PC-3 (cell line): Measurements from ENCODE around the gene TMOD4. TPM values are rescaled to one million over a fixed set of nuclear protein-coding genes. Genes with fewer than 3 reads are reported as not detected.
A peak's percentile ranks its signal among the peaks of the same experiment; 100 is the strongest.

Experiments
- ATAC-seq: fragments of 200-7000 bp; cut with Tn5 transposase; 2 replicates; pipeline ENCODE4 v1.9.1; 2020; ENCODE audit warnings: mild to moderate bottlenecking, moderate library complexity
- BruUV-seq: library from RNA; stranded (reverse); fragments of 400-500 nt; replicated peaks from 2 replicates; lab custom pipeline; 2021; lab: Mats Ljungman, UMichigan
- CTCF ChIA-PET: fragments of 300-600 bp; sonication (Branson Sonifier 250); formaldehyde crosslinking; loops from one replicate; lab custom pipeline; 2022; ENCODE audit warnings: antibody characterized with exemption; lab: Charles Lee
- POLR2A ChIA-PET: fragments of 300-600 bp; sonication (Branson Sonifier 250); formaldehyde crosslinking; loops from one replicate; lab custom pipeline; 2022; ENCODE audit warnings: antibody characterized with exemption; ENCODE audit not compliant: unreplicated experiment; lab: Charles Lee
- DNase-seq: peaks from one replicate; pipeline ENCODE4 v3.0.0-alpha.2; 2015
- H2AFZ ChIP-seq: fragments of 300-600 bp; sonication (generic); 2 replicates; pipeline ENCODE4 v1.6.0; 2016; ENCODE audit warnings: antibody characterized with exemption, low read length
- H3F3A ChIP-seq: fragments of 300-600 bp; sonication (generic); one replicate; pipeline ENCODE4 v1.6.0; 2017; ENCODE audit warnings: antibody characterized with exemption, low read length, control low read depth, mild to moderate bottlenecking; ENCODE audit not compliant: unreplicated experiment
- H3K27ac ChIP-seq: fragments of 300-600 bp; sonication (generic); 2 replicates; pipeline ENCODE4 v1.5.1; 2016; ENCODE audit warnings: mild to moderate bottlenecking, low read length
- H3K27me3 ChIP-seq: fragments of 300-600 bp; sonication (generic); 2 replicates; pipeline ENCODE4 v1.6.1; 2016; ENCODE audit warnings: low read length, mixed read lengths
- H3K36me3 ChIP-seq: fragments of 300-600 bp; sonication (generic); 2 replicates; pipeline ENCODE4 v1.6.1; 2016; ENCODE audit warnings: low read depth, mixed run types, low read length, mixed read lengths
- H3K4me1 ChIP-seq: fragments of 300-600 bp; sonication (generic); 2 replicates; pipeline ENCODE4 v1.5.1; 2016; ENCODE audit warnings: low read length; ENCODE audit not compliant: insufficient read depth
- H3K4me2 ChIP-seq: fragments of 300-600 bp; sonication (generic); 2 replicates; pipeline ENCODE4 v1.6.0; 2016; ENCODE audit warnings: low read length
- H3K4me3 ChIP-seq: fragments of 300-600 bp; sonication (generic); 2 replicates; pipeline ENCODE4 v1.5.1; 2016; ENCODE audit warnings: mild to moderate bottlenecking, low read length, mixed read lengths
- H3K79me2 ChIP-seq: fragments of 300-600 bp; sonication (generic); 2 replicates; pipeline ENCODE4 v1.6.1; 2017; ENCODE audit warnings: low read length, mixed read lengths
- H3K9ac ChIP-seq: fragments of 300-600 bp; sonication (generic); 2 replicates; pipeline ENCODE4 v1.6.0; 2016; ENCODE audit warnings: mild to moderate bottlenecking, low read length
- H3K9me2 ChIP-seq: fragments of 300-600 bp; sonication (generic); replicated peaks from 2 replicates; pipeline ENCODE4 v1.6.1; 2016; ENCODE audit warnings: mixed run types, low read length, mixed read lengths
- H3K9me3 ChIP-seq: fragments of 300-600 bp; sonication (generic); 2 replicates; pipeline ENCODE4 v1.6.1; 2016; ENCODE audit warnings: low read length, mixed read lengths
- H4K20me1 ChIP-seq: fragments of 300-600 bp; sonication (generic); 2 replicates; pipeline ENCODE4 v1.6.1; 2016; ENCODE audit warnings: low read length, mixed read lengths
- CTCF ChIP-seq: fragments of 300-600 bp; sonication (generic); conservative IDR thresholded peaks from 2 replicates; pipeline ENCODE4 v1.5.1; 2017; ENCODE audit warnings: antibody characterized with exemption, low read depth, mild to moderate bottlenecking, low read length
- EZH2 ChIP-seq: fragments of 300-600 bp; sonication (generic); IDR thresholded peaks from one replicate; pipeline ENCODE4 v1.6.1; 2017; ENCODE audit warnings: antibody characterized with exemption, mild to moderate bottlenecking, low read length; ENCODE audit not compliant: unreplicated experiment
- EZH2phosphoT487 ChIP-seq: fragments of 300-600 bp; sonication (generic); IDR thresholded peaks from 2 replicates; pipeline ENCODE4 v1.6.1; 2018; ENCODE audit warnings: mild to moderate bottlenecking, antibody characterized with exemption, low read length, borderline replicate concordance
- intact Hi-C: fragments of 100-400 bp; cut with micrococcal nuclease; formaldehyde crosslinking; loops from 2 replicates; pipeline ENCODE4 v1.9.0; 2023
- total RNA-seq: library from RNA; depleted of rRNA; stranded (reverse); fragments of >200 nt; gene quantifications from 2 replicates; pipeline ENCODE4 v1.2.3, GENCODE V29; 2014

Gene TMOD4
- total RNA-seq, 1 experiment from 2014 or later, result 2.7 TPM

GRCh38 chr1:151199873-151200581, 24.2 kb upstream of the TMOD4 start:
- TF ChIP-seq EZH2 (no peak), CTCF (no peak), EZH2phosphoT487 (no peak)
- peak overlapping the region; percentile 93 for H3K9ac ChIP-seq
- CTCF ChIA-PET, result no interaction called here
- POLR2A ChIA-PET, result interaction anchor here (0.5 to 0.7 kb wide), 2 partner anchors 14 to 81 kb away, joined by 4 to 7 read pairs; no protein-coding TSS in a partner anchor
- peaks cover 31% of the 10 kb centered on the region for H3K4me1 ChIP-seq
- peaks cover 69% of the 10 kb centered on the region for H3K79me2 ChIP-seq
- peaks cover 28% of the 10 kb centered on the region for H4K20me1 ChIP-seq
- peak overlapping the region; percentile 89 for H3K4me2 ChIP-seq
- no peaks in the 10 kb centered on the region for H3K27me3 ChIP-seq
- peak overlapping the region; percentile 96 for H3K4me3 ChIP-seq
- DNase-seq, result peak; percentile 86
- no peaks in the 10 kb centered on the region for H3K9me2 ChIP-seq
- intact Hi-C loops, result loop anchor here (5.0 to 10.0 kb wide), 2 partner anchors 127 to 345 kb away; partner anchors contain the start of genes PI4KB and TUFT1
- peaks cover 18% of the 10 kb centered on the region for H3K36me3 ChIP-seq
- peaks cover 4% of the 10 kb centered on the region for H3F3A ChIP-seq
- H3K9me3 ChIP-seq, result no peaks in the 10 kb centered on the region
- no peak overlapping the region for H2AFZ ChIP-seq
- H3K27ac ChIP-seq, result peak overlapping the region; percentile 83
- ATAC-seq, result no peak; the same call in 1 of the 2 replicates
- no TSS peak for BruUV-seq

GRCh38 chr1:151198254-151199127, 22.7 kb upstream of the TMOD4 start, which contains the start of gene PIP5K1A:
Gene PIP5K1A, plus strand, starts transcription at chr1:151198552. Its CDS starts 445 bp downstream, at chr1:151198997.
- ATAC-seq (peak; percentile 64), DNase-seq (peak; percentile 99)
- peak within 1 kb of the TSS; percentile 83 for H3K27ac ChIP-seq
- peak within 1 kb of the TSS; percentile 96 for H3K4me3 ChIP-seq
- H2AFZ ChIP-seq, result peak within 1 kb of the TSS; percentile 84
- BruUV-seq, result TSS peak; percentile 58
- H3K36me3 ChIP-seq, result peaks cover 14% of the 10 kb centered on the region
- CTCF ChIA-PET, result no interaction called here
- no peaks in the 10 kb centered on the region for H3K9me3 ChIP-seq
- POLR2A ChIA-PET, result interaction anchor here (0.7 kb wide), 2 partner anchors 9 to 296 kb away, joined by 3 read pairs; no protein-coding TSS in a partner anchor
- H3K9ac ChIP-seq, result peak within 1 kb of the TSS; percentile 93
- intact Hi-C loops, result loop anchor here (5.0 to 10.0 kb wide), 2 partner anchors 129 to 346 kb away; partner anchors contain the start of genes PI4KB and TUFT1
- H4K20me1 ChIP-seq, result peaks cover 21% of the 10 kb centered on the region
- H3K79me2 ChIP-seq, result peaks cover 66% of the 10 kb centered on the region
- H3K9me2 ChIP-seq, result no peaks in the 10 kb centered on the region
- H3K27me3 ChIP-seq, result no peaks in the 10 kb centered on the region
- peaks cover 37% of the 10 kb centered on the region for H3K4me1 ChIP-seq
- peaks cover 8% of the 10 kb centered on the region for H3F3A ChIP-seq
- H3K4me2 ChIP-seq, result peak within 1 kb of the TSS; percentile 89
- TF ChIP-seq EZH2, result no peak
- no peak for TF ChIP-seq EZH2phosphoT487
- no peak for TF ChIP-seq CTCF
